ENCODE data around the gene NLGN4Y. TPM values are rescaled to one million over a fixed set of nuclear protein-coding genes. Genes with fewer than 3 reads are reported as not detected.

The NLGN4Y gene
- total RNA-seq, 4 donors from 2014 or later, result 0.07 to 47.0 (median 15.0) TPM

GRCh38 chrY:14822906-14823305 lies 298.6 kb downstream of the NLGN4Y start:
- Histone ChIP-seq H3K27me3 (no peaks in the 10 kb centered on the region), H3K36me3 (no peaks in the 10 kb centered on the region), H3K4me3 (no peak overlapping the region), H3K9me3 (no peaks in the 10 kb centered on the region), H3K4me1 (no peaks in the 10 kb centered on the region), H3K27ac (no peak overlapping the region)
- 38% methylated on average over 1 of the region's 1 CpG; no CpG with 5 or more reads in 1 of the 2 donors for WGBS, 2 donors (ENCODE audit: low coverage in 1 of 2)
- no peak for ATAC-seq
- TF ChIP-seq POLR2AphosphoS5 (IDR thresholded peaks at IDR 0.05) (no peak), CTCF (IDR thresholded peaks at IDR 0.05) (no peak), EP300 (IDR thresholded peaks at IDR 0.05) (no peak), POLR2A (IDR thresholded peaks at IDR 0.05) (no peak)

GRCh38 chrY:14824583-14824982 lies 300.3 kb downstream of the NLGN4Y start:
- Histone ChIP-seq H3K9me3 (no peaks in the 10 kb centered on the region), H3K27ac (no peak overlapping the region), H3K27me3 (no peaks in the 10 kb centered on the region), H3K4me3 (no peak overlapping the region), H3K36me3 (no peaks in the 10 kb centered on the region), H3K4me1 (no peaks in the 10 kb centered on the region)
- TF ChIP-seq POLR2A (IDR thresholded peaks at IDR 0.05) (no peak), EP300 (IDR thresholded peaks at IDR 0.05) (no peak), CTCF (IDR thresholded peaks at IDR 0.05) (no peak), POLR2AphosphoS5 (IDR thresholded peaks at IDR 0.05) (no peak)
- ATAC-seq, result no peak
- WGBS, 2 donors (ENCODE audit: low coverage in 1 of 2), result 93% methylated on average over 2 of the region's 2 CpGs; no CpG with 5 or more reads in 1 of the 2 donors

DNA sequence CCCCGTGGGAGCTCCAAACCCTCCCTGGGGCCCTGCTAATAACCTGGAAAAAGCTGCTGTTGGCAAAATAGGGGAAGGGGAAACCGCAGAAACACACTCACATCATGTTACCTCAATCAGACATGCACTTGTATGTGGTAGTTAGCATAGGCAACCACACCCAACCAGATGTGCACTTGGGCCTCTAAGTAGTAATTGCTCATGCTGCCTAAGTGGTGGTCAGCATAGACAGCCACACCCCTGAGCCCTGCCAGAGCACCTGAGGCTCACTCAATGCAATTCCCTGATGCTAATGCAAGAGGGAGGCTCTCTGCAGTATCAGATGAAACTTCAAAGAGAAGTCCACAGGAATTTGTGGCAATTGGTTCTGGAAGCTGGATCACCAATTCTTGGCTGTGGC lies 301.4 kb downstream of the NLGN4Y start:
- H3K9me3 ChIP-seq, result no peaks in the 10 kb centered on the region
- H3K27ac ChIP-seq, result no peak overlapping the region
- TF ChIP-seq POLR2A (IDR thresholded peaks at IDR 0.05), result no peak
- no peak for TF ChIP-seq CTCF (IDR thresholded peaks at IDR 0.05)
- TF ChIP-seq EP300 (IDR thresholded peaks at IDR 0.05), result no peak
- TF ChIP-seq POLR2AphosphoS5 (IDR thresholded peaks at IDR 0.05), result no peak
- no peak for ATAC-seq
- no CpG with 5 or more reads among the region's 2 CpGs for WGBS, 2 donors (ENCODE audit: low coverage in 1 of 2)
- H3K27me3 ChIP-seq, result no peaks in the 10 kb centered on the region
- H3K4me3 ChIP-seq, result no peak overlapping the region
- peaks cover 0 to 7% of the 10 kb centered on the region in 2 donors for H3K36me3 ChIP-seq
- H3K4me1 ChIP-seq, result no peaks in the 10 kb centered on the region

GRCh38 chrY:14828531-14828930 lies 304.2 kb downstream of the NLGN4Y start:
- no peak overlapping the region for H3K27ac ChIP-seq
- peaks cover 0 to 7% of the 10 kb centered on the region in 2 donors for H3K36me3 ChIP-seq
- H3K4me1 ChIP-seq, result no peaks in the 10 kb centered on the region
- TF ChIP-seq CTCF (IDR thresholded peaks at IDR 0.05) (no peak), EP300 (IDR thresholded peaks at IDR 0.05) (no peak), POLR2AphosphoS5 (IDR thresholded peaks at IDR 0.05) (no peak), POLR2A (IDR thresholded peaks at IDR 0.05) (no peak)
- no peak overlapping the region for H3K4me3 ChIP-seq
- WGBS, 2 donors (ENCODE audit: low coverage in 1 of 2), result 53% methylated on average over 5 of the region's 5 CpGs; no CpG with 5 or more reads in 1 of the 2 donors
- no peaks in the 10 kb centered on the region for H3K27me3 ChIP-seq
- H3K9me3 ChIP-seq, result no peaks in the 10 kb centered on the region
- no peak for ATAC-seq

DNA sequence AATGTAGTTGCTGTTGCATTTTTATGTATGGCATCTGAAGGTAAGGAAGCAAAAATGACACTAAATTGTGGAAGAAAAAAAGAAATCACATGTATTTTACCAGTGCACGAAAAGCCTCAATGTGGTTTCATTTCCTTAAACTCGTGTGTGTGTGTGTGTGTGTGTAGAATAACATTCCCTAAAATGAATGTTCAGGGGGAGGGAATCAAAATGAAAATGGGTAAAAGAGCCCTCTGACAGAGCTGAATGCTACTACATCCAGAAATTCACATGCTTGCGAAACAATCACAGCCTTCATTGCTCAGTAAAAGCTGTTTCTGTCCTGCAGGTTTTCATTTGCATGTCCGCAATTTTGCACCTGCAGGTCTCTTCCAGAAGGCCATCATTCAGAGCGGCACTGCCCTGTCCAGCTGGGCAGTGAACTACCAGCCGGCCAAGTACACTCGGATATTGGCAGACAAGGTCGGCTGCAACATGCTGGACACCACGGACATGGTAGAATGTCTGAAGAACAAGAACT lies 305.1 kb downstream of the NLGN4Y start:
- 72% methylated on average over 2 of the region's 9 CpGs; no CpG with 5 or more reads in 1 of the 2 donors for WGBS, 2 donors (ENCODE audit: low coverage in 1 of 2)
- Histone ChIP-seq H3K27me3 (no peaks in the 10 kb centered on the region), H3K4me1 (no peaks in the 10 kb centered on the region), H3K27ac (no peak overlapping the region), H3K9me3 (no peaks in the 10 kb centered on the region), H3K36me3 (peaks cover 0 to 7% of the 10 kb centered on the region in 2 donors), H3K4me3 (no peak overlapping the region)
- no peak for ATAC-seq
- TF ChIP-seq POLR2AphosphoS5 (IDR thresholded peaks at IDR 0.05), result no peak
- no peak for TF ChIP-seq CTCF (IDR thresholded peaks at IDR 0.05)
- no peak for TF ChIP-seq POLR2A (IDR thresholded peaks at IDR 0.05)
- TF ChIP-seq EP300 (IDR thresholded peaks at IDR 0.05), result no peak
